NB4 (cell line): ENCODE data around the gene TJAP1.
"Not testable (repeated sequence)": the region's sequence is repeated elsewhere in the genome, so short reads cannot be mapped to it uniquely, and the experiment has no call there.

Experiments
- DNase-seq: peaks from one replicate; pipeline ENCODE4 v3.0.0; 2010; ENCODE audit warnings: low read depth
- H3K4me3 ChIP-seq: one replicate; pipeline ENCODE4 v1.5.1; 2011; ENCODE audit warnings: mild to moderate bottlenecking, low read depth, low read length, moderate library complexity
- CTCF ChIP-seq: IDR thresholded peaks from one replicate; pipeline ENCODE4 v1.5.1; 2012; ENCODE audit warnings: low read depth, low read length
- MYC ChIP-seq: IDR thresholded peaks from 2 replicates; pipeline ENCODE4 v1.6.1; 2011; ENCODE audit warnings: low read depth, low read length
- POLR2A ChIP-seq: IDR thresholded peaks from 2 replicates; pipeline ENCODE4 v1.6.1; 2011; ENCODE audit warnings: mild to moderate bottlenecking; ENCODE audit not compliant: insufficient read length; ENCODE audit errors: extremely low read depth
- TF ChIP-seq, protein P1 (sequence below): IDR thresholded peaks from 2 replicates; pipeline ENCODE4 v1.6.1; 2011; ENCODE audit warnings: low read depth, low read length

TJAP1 gene

GRCh38 chr6:43461936-43462335, 15.4 kb upstream of the TJAP1 start:
- no peak for DNase-seq
- TF ChIP-seq CTCF = no peak
- no peak for TF ChIP-seq MYC
- TF ChIP-seq POLR2A = no peak
- TF ChIP-seq, protein P1, sequence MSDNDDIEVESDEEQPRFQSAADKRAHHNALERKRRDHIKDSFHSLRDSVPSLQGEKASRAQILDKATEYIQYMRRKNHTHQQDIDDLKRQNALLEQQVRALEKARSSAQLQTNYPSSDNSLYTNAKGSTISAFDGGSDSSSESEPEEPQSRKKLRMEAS = no peak
- H3K4me3 ChIP-seq = no peak overlapping the region

DNA sequence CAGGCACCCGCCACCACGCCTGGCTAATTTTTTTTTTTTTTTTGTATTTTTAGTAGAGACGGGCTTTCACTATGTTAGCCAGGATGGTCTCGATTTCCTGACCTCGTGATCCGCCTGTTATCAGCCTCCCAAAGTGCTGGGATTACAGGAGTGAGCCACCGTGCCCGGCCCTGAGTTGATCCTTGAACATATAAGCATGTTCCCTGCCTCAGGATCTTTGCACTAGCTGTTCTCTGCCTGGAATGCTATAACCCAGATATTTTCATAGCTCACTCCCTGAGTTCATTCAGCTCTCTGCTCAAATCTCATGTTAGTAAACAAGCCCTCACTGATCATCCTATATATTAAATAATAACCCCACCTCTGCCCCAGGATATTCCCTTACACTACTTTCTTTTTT, 13.0 kb upstream of the TJAP1 start:
- TF ChIP-seq, protein P1 = no peak
- no peak for TF ChIP-seq CTCF
- TF ChIP-seq MYC = no peak
- TF ChIP-seq POLR2A = no peak
- no peak for DNase-seq
- H3K4me3 ChIP-seq = no peak overlapping the region

DNA sequence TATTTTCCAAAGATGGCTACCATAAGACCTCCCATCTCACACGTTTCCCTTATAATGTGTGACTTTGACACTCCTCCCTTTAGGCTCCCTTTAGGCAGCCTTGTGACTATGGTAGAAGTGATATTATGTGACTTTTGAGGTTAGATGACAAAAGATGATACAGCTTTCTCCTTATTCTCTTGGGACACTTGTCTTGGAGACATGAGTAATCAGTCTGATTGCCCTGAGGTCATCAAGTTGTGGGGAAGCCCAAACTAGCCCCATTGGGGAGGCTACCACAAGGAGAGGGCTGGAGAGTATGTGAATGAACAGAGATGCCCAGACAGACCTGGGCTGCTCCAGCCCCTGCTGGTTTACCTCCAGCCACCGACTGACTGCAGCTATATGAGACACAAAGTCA, 11.4 kb upstream of the TJAP1 start:
- H3K4me3 ChIP-seq = no peak overlapping the region
- DNase-seq = peak; percentile 52
- TF ChIP-seq, protein P1 = no peak
- TF ChIP-seq MYC = no peak
- no peak for TF ChIP-seq CTCF
- no peak for TF ChIP-seq POLR2A

GRCh38 chr6:43467265-43467664, 10.1 kb upstream of the TJAP1 start:
- DNase-seq = not testable (repeated sequence)

GRCh38 chr6:43467752-43468151, 9.6 kb upstream of the TJAP1 start:
- no peak overlapping the region for H3K4me3 ChIP-seq
- no peak for DNase-seq
- TF ChIP-seq CTCF = no peak
- TF ChIP-seq, protein P1 = no peak
- TF ChIP-seq POLR2A = no peak
- TF ChIP-seq MYC = no peak

More at GRCh38 chr6:43467265-43467664, 10.1 kb upstream of the TJAP1 start:
- H3K4me3 ChIP-seq = not testable (repeated sequence)

- no peak overlapping the region for H3K4me3 ChIP-seq
- no peak for DNase-seq
- TF ChIP-seq MYC (no peak), POLR2A (no peak), CTCF (no peak)
- TF ChIP-seq, protein P1 = no peak
Measured at GRCh38 chr6:43468240-43468639, 9.1 kb upstream of the TJAP1 start.
